SKM-1 treated with dmso at 0.1 percent for 144 hours (cell line): ENCODE data around the gene RPS6KB1.
"Not testable (repeated sequence)": the region's sequence is repeated elsewhere in the genome, so short reads cannot be mapped to it uniquely, and the experiment has no call there.

Experiments used
- DNase-seq: peaks from one replicate; lab custom pipeline; 2025; ENCODE audit not compliant: unreplicated experiment; lab: John Stamatoyannopoulos, UW

Gene RPS6KB1

GRCh38 chr17:59870482-59870881 lies 22.4 kb upstream of the RPS6KB1 start:
- DNase-seq: no peak

- no peak for DNase-seq
Observed at GRCh38 chr17:59872351-59872750, 20.6 kb upstream of the RPS6KB1 start.

- DNase-seq: not testable (repeated sequence)
Observed at GRCh38 chr17:59873414-59873813, 19.5 kb upstream of the RPS6KB1 start.

GRCh38 chr17:59874376-59874775 lies 18.5 kb upstream of the RPS6KB1 start:
- no peak for DNase-seq

GRCh38 chr17:59876107-59876506 lies 16.8 kb upstream of the RPS6KB1 start:
- peak; percentile 58 for DNase-seq

GRCh38 chr17:59877965-59878364 lies 15.0 kb upstream of the RPS6KB1 start:
- no peak for DNase-seq

- no peak for DNase-seq
Observed at GRCh38 chr17:59878624-59879023, 14.3 kb upstream of the RPS6KB1 start.

GRCh38 chr17:59884861-59885260 lies 8.1 kb upstream of the RPS6KB1 start:
- DNase-seq: no peak

- DNase-seq: no peak
Observed at GRCh38 chr17:59888145-59888750, 4.7 kb upstream of the RPS6KB1 start.

GRCh38 chr17:59890720-59891119 lies 2.2 kb upstream of the RPS6KB1 start:
- no peak for DNase-seq

GRCh38 chr17:59892251-59892923 lies 534 bp upstream of the RPS6KB1 start:
- no peak for DNase-seq

GRCh38 chr17:59893676-59894100 lies 767 bp downstream of the RPS6KB1 start:
- no peak for DNase-seq

- DNase-seq: no peak
Observed at GRCh38 chr17:59897090-59897489, 4.2 kb downstream of the RPS6KB1 start.

- DNase-seq: no peak
Observed at GRCh38 chr17:59899099-59899498, 6.2 kb downstream of the RPS6KB1 start.

- DNase-seq: no peak
Observed at GRCh38 chr17:59901604-59902003, 8.7 kb downstream of the RPS6KB1 start.

- no peak for DNase-seq
Observed at GRCh38 chr17:59903455-59903854, 10.5 kb downstream of the RPS6KB1 start.

- DNase-seq: no peak
Observed at GRCh38 chr17:59907467-59907866, 14.5 kb downstream of the RPS6KB1 start.

GRCh38 chr17:59914274-59914854 lies 21.4 kb downstream of the RPS6KB1 start:
- DNase-seq: peak; percentile 29

- no peak for DNase-seq
Observed at GRCh38 chr17:59916446-59916845, 23.5 kb downstream of the RPS6KB1 start.

GRCh38 chr17:59920637-59921036 lies 27.7 kb downstream of the RPS6KB1 start:
- DNase-seq: not testable (repeated sequence)

GRCh38 chr17:59930121-59930520 lies 37.2 kb downstream of the RPS6KB1 start:
- DNase-seq: not testable (repeated sequence)

- DNase-seq: peak; percentile 5
Observed at GRCh38 chr17:59930768-59931167, 37.8 kb downstream of the RPS6KB1 start.
